Superior temporal gyrus (tissue), 1 donor: Measurements from ENCODE around the gene TP53.
"Not testable (repeated sequence)": the region's sequence is repeated elsewhere in the genome, so short reads cannot be mapped to it uniquely, and the experiment has no call there.

Experiments
- DNase-seq: peaks from one replicate; pipeline ENCODE4 v3.0.0-alpha.2; 2016; ENCODE audit errors: extremely low spot score

TP53 gene

GRCh38 chr17:7631398-7632380 is 55.6 kb downstream of the TP53 start:
- no peak for DNase-seq

- no peak for DNase-seq
These were observed 57.2 kb downstream of the TP53 start, which contains the start of gene SHBG for GRCh38 chr17:7629939-7630571. TSS of gene SHBG (plus strand) at chr17:7630135. CDS start at chr17:7630173, 38 bp downstream.

- DNase-seq, result peak; percentile 92
These were observed 59.8 kb downstream of the TP53 start, which contains the start of gene SAT2 for GRCh38 chr17:7627250-7628121. TSS of gene SAT2 (minus strand) at chr17:7627821. CDS start at chr17:7627635, 186 bp downstream.

- peak; percentile 53 for DNase-seq
These were observed 60.4 kb downstream of the TP53 start for GRCh38 chr17:7626956-7627249.

- DNase-seq, result no peak
These were observed 61.0 kb downstream of the TP53 start for GRCh38 chr17:7626307-7626706.

- DNase-seq, result not testable (repeated sequence)
These were observed 61.5 kb downstream of the TP53 start for GRCh38 chr17:7625749-7626148.

GRCh38 chr17:7623661-7624060 is 63.6 kb downstream of the TP53 start:
- DNase-seq, result no peak

GRCh38 chr17:7620835-7621234 is 66.5 kb downstream of the TP53 start:
- DNase-seq, result no peak

- DNase-seq, result no peak
These were observed 68.7 kb downstream of the TP53 start for GRCh38 chr17:7618608-7619007.
